Gastroesophageal sphincter (tissue), 4 donors: ENCODE results near the gene ARL16. TPM values are rescaled to one million over a fixed set of nuclear protein-coding genes. Genes with fewer than 3 reads are reported as not detected.

Experiments used
- ATAC-seq: fragments of 150-250 bp; one replicate; pipeline ENCODE4 v1.9.1; 2016; ENCODE audit warnings: mild to moderate bottlenecking, moderate library complexity
- H3K27ac ChIP-seq, 4 donors: fragments of 200-600 bp; sonication (generic) in 3 of 4; 1 replicate in 3 of 4; 2 replicates in 1 of 4; pipeline ENCODE4 v1.5.1; 2016 to 2019
- H3K27me3 ChIP-seq: fragments of 200-600 bp; sonication (generic); one replicate; pipeline ENCODE4 v1.5.1; 2019
- H3K36me3 ChIP-seq, 2 donors: fragments of 200-600 bp; sonication (generic); one replicate each; pipeline ENCODE4 v1.5.1; 2019; ENCODE audit warnings: control low read depth in 1 of 2
- H3K4me1 ChIP-seq, 3 donors: fragments of 200-600 bp; sonication (generic); 1 replicate in 2 of 3; 2 replicates in 1 of 3; pipeline ENCODE4 v1.5.1; 2016 to 2019; ENCODE audit warnings: control low read depth in 2 of 3
- H3K4me3 ChIP-seq, 2 donors: fragments of 200-600 bp; sonication (generic); one replicate each; pipeline ENCODE4 v1.5.1; 2019; ENCODE audit warnings: mild to moderate bottlenecking in 1 of 2, moderate library complexity in 1 of 2
- H3K9me3 ChIP-seq, 3 donors: fragments of 200-600 bp; sonication (generic); one replicate each; pipeline ENCODE4 v1.5.1; 2017 to 2019; ENCODE audit warnings: control low read depth in 2 of 3
- CTCF ChIP-seq, 4 experiments: fragments of 200-600 bp in 2 of 4; fragments of 450-650 bp in 2 of 4; sonication (generic) in 1 of 4; IDR thresholded peaks; one replicate each; pipeline ENCODE4 v1.5.1; 2017 to 2019; ENCODE audit warnings: antibody characterized with exemption in 4 of 4, mild to moderate bottlenecking in 2 of 4, moderate library complexity in 2 of 4
- EP300 ChIP-seq: sonication (generic); formaldehyde crosslinking; IDR thresholded peaks from one replicate; pipeline ENCODE4 v1.6.1; 2017; ENCODE audit warnings: antibody characterized with exemption, mild to moderate bottlenecking
- POLR2A ChIP-seq, 2 donors: fragments of 450-650 bp; IDR thresholded peaks; one replicate each; pipeline ENCODE4 v1.6.1; 2017; ENCODE audit warnings: antibody characterized with exemption in 2 of 2, mild to moderate bottlenecking in 2 of 2, moderate library complexity in 1 of 2
- POLR2AphosphoS5 ChIP-seq: sonication (generic); formaldehyde crosslinking; IDR thresholded peaks from one replicate; pipeline ENCODE4 v1.6.1; 2017; ENCODE audit warnings: antibody characterized with exemption
- WGBS, 2 donors: methylation state at CpG; one replicate each; pipeline ENCODE4 v1.1.5; 2018; ENCODE audit warnings: low coverage in 1 of 2; 5-methylcytosine and 5-hydroxymethylcytosine counted together
- total RNA-seq, 4 donors: library from RNA; depleted of rRNA; stranded (reverse); fragments of >200 nt; gene quantifications; one replicate each; pipeline ENCODE4 v1.1.0, GENCODE V29; 2016

Gene ARL16
- total RNA-seq, 4 donors from 2014 or later: 26.2 to 52.8 (median 30.2) TPM

- peaks cover 0 to 40% of the 10 kb centered on the region in 2 donors for H3K36me3 ChIP-seq
- no peaks in the 10 kb centered on the region for H3K27me3 ChIP-seq
- no peak overlapping the region for H3K4me3 ChIP-seq
- no peak overlapping the region for H3K27ac ChIP-seq
- no peak for TF ChIP-seq POLR2A (IDR thresholded peaks at IDR 0.05)
- TF ChIP-seq EP300: no peak
- TF ChIP-seq CTCF (IDR thresholded peaks at IDR 0.05): no peak
- no peak for TF ChIP-seq POLR2AphosphoS5
- WGBS, 2 donors: 61 to 80% methylated on average over 3 to 5 of the region's 25 CpGs
- peaks cover 0 to 42% (median 29%) of the 10 kb centered on the region in 3 donors for H3K4me1 ChIP-seq
- no peaks in the 10 kb centered on the region for H3K9me3 ChIP-seq
- ATAC-seq: no peak
Observed at GRCh38 chr17:81707725-81708646, 24.4 kb upstream of the ARL16 start.

DNA sequence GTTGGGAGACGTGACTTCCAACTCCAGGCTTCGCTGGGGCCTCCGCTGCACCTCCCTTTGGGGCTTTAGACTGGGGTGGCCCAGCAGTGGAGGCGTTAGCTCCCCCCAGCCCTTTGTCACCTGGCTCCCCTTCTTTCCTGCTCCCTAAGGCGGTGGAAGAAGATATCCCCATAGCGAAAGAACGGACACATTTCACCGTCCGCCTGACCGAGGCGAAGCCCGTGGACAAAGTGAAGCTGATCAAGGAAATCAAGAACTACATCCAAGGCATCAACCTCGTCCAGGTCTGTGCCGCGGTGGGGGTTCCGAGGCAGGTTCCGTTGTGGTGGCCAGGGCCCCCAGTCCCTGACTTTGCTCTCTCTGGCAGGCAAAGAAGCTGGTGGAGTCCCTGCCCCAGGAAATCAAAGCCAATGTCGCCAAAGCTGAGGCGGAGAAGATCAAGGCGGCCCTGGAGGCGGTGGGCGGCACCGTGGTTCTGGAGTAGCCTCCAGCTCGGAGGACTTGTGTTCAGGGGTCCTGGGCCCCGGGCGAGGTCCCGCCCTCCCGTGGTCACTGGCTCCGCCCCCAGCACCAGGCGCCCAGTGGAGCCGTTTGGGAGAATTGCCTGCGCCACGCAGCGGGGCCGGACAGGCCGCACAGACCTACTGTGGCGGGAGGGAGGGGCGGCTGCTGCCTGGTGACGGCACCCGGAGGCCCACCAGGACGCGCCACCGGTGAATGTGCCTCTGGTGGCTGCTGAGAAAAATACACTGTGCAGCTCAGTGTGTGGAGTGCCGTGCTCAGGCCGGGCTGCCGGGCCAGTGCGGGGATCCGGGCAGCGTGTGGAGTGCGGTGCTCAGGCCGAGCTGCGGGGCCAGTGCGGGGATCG, 23.4 kb upstream of the ARL16 start:
- Histone ChIP-seq H3K4me1 (peaks cover 0 to 44% (median 29%) of the 10 kb centered on the region in 3 donors), H3K36me3 (peaks cover 0 to 43% of the 10 kb centered on the region in 2 donors), H3K9me3 (no peaks in the 10 kb centered on the region), H3K27me3 (no peaks in the 10 kb centered on the region), H3K27ac (no peak overlapping the region), H3K4me3 (no peak overlapping the region)
- TF ChIP-seq POLR2AphosphoS5: no peak
- TF ChIP-seq CTCF (IDR thresholded peaks at IDR 0.05): no peak
- TF ChIP-seq POLR2A (IDR thresholded peaks at IDR 0.05): no peak
- TF ChIP-seq EP300: no peak
- ATAC-seq: no peak
- 91 to 95% methylated on average over 4 to 19 of the region's 54 CpGs for WGBS, 2 donors

DNA sequence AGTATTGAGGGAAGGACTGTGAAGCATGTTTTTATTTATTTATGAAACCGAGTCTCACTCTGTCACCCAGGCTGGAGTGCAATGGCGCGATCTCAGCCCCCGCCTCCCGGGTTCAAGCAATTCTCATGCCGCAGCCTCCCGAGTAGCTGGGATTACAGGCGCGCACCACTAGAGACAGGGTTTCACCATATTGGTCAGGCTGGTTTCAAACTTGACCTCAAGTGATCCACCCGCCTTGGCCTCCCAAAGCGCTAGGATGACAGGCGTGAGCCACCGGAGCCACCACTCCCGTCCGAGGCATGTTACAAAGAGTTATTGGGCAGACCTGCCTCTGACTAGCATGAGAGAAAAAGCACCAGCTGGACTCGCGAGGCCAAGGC, 22.6 kb upstream of the ARL16 start:
- no CpG with 5 or more reads among the region's 17 CpGs for WGBS, 2 donors
- TF ChIP-seq POLR2A (IDR thresholded peaks at IDR 0.05) (no peak), POLR2AphosphoS5 (no peak), CTCF (IDR thresholded peaks at IDR 0.05) (no peak), EP300 (no peak)
- Histone ChIP-seq H3K4me1 (peaks cover 0 to 45% (median 34%) of the 10 kb centered on the region in 3 donors), H3K36me3 (peaks cover 0 to 51% of the 10 kb centered on the region in 2 donors), H3K27ac (no peak overlapping the region), H3K9me3 (no peaks in the 10 kb centered on the region), H3K4me3 (no peak overlapping the region), H3K27me3 (no peaks in the 10 kb centered on the region)
- no peak for ATAC-seq

DNA sequence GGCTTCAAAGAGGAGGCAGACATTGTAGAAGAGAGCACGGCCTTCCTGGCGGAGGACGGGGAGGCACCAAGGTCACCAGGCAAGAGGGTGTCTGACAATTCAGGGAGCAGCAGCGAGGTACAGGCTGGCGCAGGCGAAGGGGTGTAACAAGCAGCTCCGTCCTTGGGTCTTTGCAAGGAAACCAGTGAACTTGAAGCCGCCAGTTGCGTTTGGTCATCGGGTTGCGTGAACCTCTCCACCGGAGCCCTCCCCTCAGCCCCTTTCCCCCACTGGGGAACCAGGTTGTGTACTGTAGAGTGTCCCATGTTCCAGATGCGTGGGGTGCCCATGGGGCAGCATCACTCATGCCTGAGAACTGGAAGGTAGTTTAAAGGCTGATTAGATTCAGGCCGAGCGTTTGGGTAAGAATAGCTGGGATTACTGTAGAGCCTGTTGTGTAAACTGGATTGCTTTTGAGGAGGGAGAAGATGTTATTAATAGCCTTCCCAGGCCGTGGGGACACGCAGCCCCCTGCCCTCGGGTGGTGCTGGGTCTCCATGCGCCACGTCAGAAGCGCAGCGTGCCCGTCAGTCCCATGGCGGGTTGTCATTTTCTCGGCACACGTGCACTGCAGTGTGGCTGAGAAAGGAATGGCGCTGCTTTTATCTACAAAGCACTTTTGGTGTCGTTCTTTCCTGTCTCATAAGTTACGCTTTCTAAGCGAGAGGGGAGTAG, 22.1 kb upstream of the ARL16 start:
- Histone ChIP-seq H3K36me3 (peaks cover 0 to 56% of the 10 kb centered on the region in 2 donors), H3K4me3 (no peak overlapping the region), H3K27me3 (no peaks in the 10 kb centered on the region), H3K27ac (no peak overlapping the region), H3K9me3 (no peaks in the 10 kb centered on the region), H3K4me1 (peaks cover 0 to 45% (median 32%) of the 10 kb centered on the region in 3 donors)
- 88 to 89% methylated on average over 12 to 13 of the region's 30 CpGs for WGBS, 2 donors
- TF ChIP-seq POLR2A (IDR thresholded peaks at IDR 0.05): no peak
- no peak for TF ChIP-seq EP300
- TF ChIP-seq CTCF (IDR thresholded peaks at IDR 0.05): no peak
- no peak for TF ChIP-seq POLR2AphosphoS5
- ATAC-seq: no peak
